K562 (cell line): ENCODE data around the gene HOXB6. TPM values are rescaled to one million over a fixed set of nuclear protein-coding genes. Genes with fewer than 3 reads are reported as not detected.

Source experiments
- ATF7 ChIP-seq: fragments of 450-650 bp; IDR thresholded peaks from 2 replicates; pipeline ENCODE4 v1.7.1; 2014; ENCODE audit warnings: mild to moderate bottlenecking, moderate library complexity
- CBFA2T2 ChIP-seq: fragments of 450-650 bp; conservative IDR thresholded peaks from 2 replicates; pipeline ENCODE4 v1.6.1; 2017; ENCODE audit warnings: mild to moderate bottlenecking
- CBX2 ChIP-seq: fragments of 200-600 bp; sonication (generic); IDR thresholded peaks from one replicate; pipeline ENCODE4 v1.6.1; 2012; ENCODE audit warnings: mild to moderate bottlenecking, low read length, inconsistent platforms; ENCODE audit not compliant: insufficient read depth, poor library complexity, severe bottlenecking
- CBX8 ChIP-seq: fragments of 200-600 bp; sonication (generic); IDR thresholded peaks from 2 replicates; pipeline ENCODE4 v1.6.1; 2012; ENCODE audit warnings: borderline replicate concordance, mixed run types, low read depth, mild to moderate bottlenecking, moderate library complexity, mixed read lengths, low read length, control low read depth, inconsistent platforms; ENCODE audit not compliant: poor library complexity, severe bottlenecking; ENCODE audit errors: extremely low read depth
- CXXC5 ChIP-seq: fragments of 250-450 bp; sonication (Bioruptor Pico); IDR thresholded peaks from 2 replicates; pipeline ENCODE4 v1.8.0; 2022; ENCODE audit warnings: inconsistent platforms, mild to moderate bottlenecking, moderate library complexity
- ELF4 ChIP-seq: fragments of 450-650 bp; formaldehyde crosslinking; IDR thresholded peaks from 2 replicates; pipeline ENCODE4 v1.4.0; 2022; ENCODE audit warnings: missing genetic modification characterization
- EP300 ChIP-seq: IDR thresholded peaks from 2 replicates; pipeline ENCODE4 v1.6.1; 2012; ENCODE audit warnings: low read length, improper control_type of control experiment
- EP400 ChIP-seq: fragments of 450-650 bp; IDR thresholded peaks from 2 replicates; pipeline ENCODE4 v1.6.1; 2017; ENCODE audit warnings: antibody characterized with exemption, mild to moderate bottlenecking, moderate library complexity
- ETS2 ChIP-seq: IDR thresholded peaks from 2 replicates; pipeline ENCODE4 v1.6.1; 2016; ENCODE audit warnings: borderline replicate concordance, missing genetic modification characterization, mild to moderate bottlenecking, moderate library complexity, missing compliant biosample characterization; ENCODE audit not compliant: poor library complexity, severe bottlenecking
- FOSL1 ChIP-seq: fragments of 200-800 bp; sonication (Bioruptor generic); conservative IDR thresholded peaks from 2 replicates; pipeline ENCODE4 v1.6.1; 2016; ENCODE audit warnings: missing genetic modification characterization, missing compliant biosample characterization
- GTF2F1 ChIP-seq: IDR thresholded peaks from 2 replicates; pipeline ENCODE4 v1.6.1; 2011; ENCODE audit warnings: low read depth, low read length, improper control_type of control experiment
- KAT2B ChIP-seq: IDR thresholded peaks from one replicate; pipeline ENCODE4 v1.6.1; 2012; ENCODE audit warnings: low read depth, mild to moderate bottlenecking, control low read depth, inconsistent platforms, low read length, moderate library complexity
- MAZ ChIP-seq, 2 experiments: fragments of 450-650 bp in 1 of 2; sonication (generic) in 1 of 2; formaldehyde crosslinking; IDR thresholded peaks in 1 of 2; conservative IDR thresholded peaks in 1 of 2; 2 replicates each; pipeline versions ENCODE4 v1.4.0 to v1.5.0; 2020; ENCODE audit warnings: mild to moderate bottlenecking in 1 of 2, missing genetic modification reagents in 1 of 2
- MEIS2 ChIP-seq: fragments of 450-650 bp; IDR thresholded peaks from 2 replicates; pipeline ENCODE4 v1.6.1; 2014; ENCODE audit warnings: mild to moderate bottlenecking; ENCODE audit not compliant: partially characterized antibody
- MTA1 ChIP-seq: fragments of 450-650 bp; IDR thresholded peaks from 2 replicates; pipeline ENCODE4 v1.6.1; 2017; ENCODE audit warnings: borderline replicate concordance
- MTA2 ChIP-seq: fragments of 450-650 bp; IDR thresholded peaks from 2 replicates; pipeline ENCODE4 v1.6.1; 2016; ENCODE audit warnings: low read depth
- NCOA2 ChIP-seq, 2 experiments: fragments of 450-650 bp; IDR thresholded peaks; 2 replicates each; pipeline ENCODE4 v1.6.1; 2018; ENCODE audit warnings: mild to moderate bottlenecking in 2 of 2, moderate library complexity in 1 of 2; ENCODE audit not compliant: partially characterized antibody in 2 of 2
- NCOR1 ChIP-seq: fragments of 450-650 bp; IDR thresholded peaks from 2 replicates; pipeline ENCODE4 v1.6.1; 2016; ENCODE audit warnings: mild to moderate bottlenecking, moderate library complexity
- POLR2H ChIP-seq: IDR thresholded peaks from 2 replicates; pipeline ENCODE4 v1.6.1; 2016; ENCODE audit warnings: missing genetic modification characterization, low read depth, mild to moderate bottlenecking, control low read depth, missing compliant biosample characterization, moderate library complexity
- RAD51 ChIP-seq: fragments of 450-650 bp; IDR thresholded peaks from 2 replicates; pipeline ENCODE4 v1.7.1; 2016; ENCODE audit warnings: low read depth, mild to moderate bottlenecking, borderline replicate concordance
- RBM39 ChIP-seq: fragments of 200-400 bp; formaldehyde crosslinking; optimal IDR thresholded peaks from 2 replicates; pipeline ENCODE3; 2018; ENCODE audit warnings: low read depth, low read length
- SREBF1 ChIP-seq: fragments of 150-350 bp; IDR thresholded peaks from 2 replicates; pipeline ENCODE4 v1.6.1; 2014; ENCODE audit warnings: antibody characterized with exemption, low read depth, low read length, borderline replicate concordance
- ZFPM2 ChIP-seq: fragments of 250-450 bp; sonication (Bioruptor Pico); IDR thresholded peaks from 2 replicates; pipeline ENCODE4 v1.5.1; 2022; ENCODE audit warnings: mild to moderate bottlenecking
- ZNF174 ChIP-seq: fragments of 250-450 bp; sonication (Bioruptor Pico); IDR thresholded peaks from 2 replicates; pipeline ENCODE4 v1.4.0; 2020; ENCODE audit warnings: mild to moderate bottlenecking
- polyA plus RNA-seq, 8 experiments: library from polyadenylated mRNA; depleted of rRNA in 4 of 8; stranded (reverse) in 5 of 8; unstranded in 3 of 8; fragments of >200 nt; fragmentation: Nextera tagmentation in 2 of 8; fragmentation: Illumina TruSeq in 1 of 8; extraction: Ambion mirVana in 2 of 8; extraction: Trizol in 1 of 8; gene quantifications; 2 replicates each; pipeline versions ENCODE4 v1.2.1 to v1.2.3, GENCODE V29; 2011 to 2014; ENCODE audit warnings: inconsistent platforms in 1 of 8, missing spikeins in 1 of 8
- total RNA-seq, 7 experiments: library from RNA; depleted of rRNA in 6 of 7; stranded (reverse); fragments of >200 nt in 6 of 7; fragmentation: Illumina TruSeq in 2 of 7; extraction: Trizol in 2 of 7; gene quantifications; 2 replicates each; pipeline versions ENCODE4 v1.2.1 to v1.2.3, GENCODE V29; 2011 to 2021; ENCODE audit warnings: low replicate concordance in 1 of 7
- TF ChIP-seq, protein P1 (sequence below): sonication (generic); formaldehyde crosslinking; IDR thresholded peaks from 2 replicates; pipeline ENCODE4 v1.4.0; 2020; ENCODE audit warnings: mild to moderate bottlenecking, missing genetic modification reagents
- TF ChIP-seq, protein P2 (sequence below): fragments of 450-650 bp; IDR thresholded peaks from 2 replicates; pipeline ENCODE4 v1.6.1; 2014; ENCODE audit warnings: low read depth, mild to moderate bottlenecking, moderate library complexity, borderline replicate concordance
- TF ChIP-seq, protein P3 (sequence below): sonication (generic); formaldehyde crosslinking; IDR thresholded peaks from 2 replicates; pipeline ENCODE4 v1.8.0; 2022; ENCODE audit warnings: mild to moderate bottlenecking, missing genetic modification reagents

HOXB6 gene
- total and polyA plus RNA-seq, 9 of the 15 experiments (the other 6 are each of a cell fraction or from before 2014, with no cell fraction given): 1.2 to 14.8 (median 4.9) TPM

DNA sequence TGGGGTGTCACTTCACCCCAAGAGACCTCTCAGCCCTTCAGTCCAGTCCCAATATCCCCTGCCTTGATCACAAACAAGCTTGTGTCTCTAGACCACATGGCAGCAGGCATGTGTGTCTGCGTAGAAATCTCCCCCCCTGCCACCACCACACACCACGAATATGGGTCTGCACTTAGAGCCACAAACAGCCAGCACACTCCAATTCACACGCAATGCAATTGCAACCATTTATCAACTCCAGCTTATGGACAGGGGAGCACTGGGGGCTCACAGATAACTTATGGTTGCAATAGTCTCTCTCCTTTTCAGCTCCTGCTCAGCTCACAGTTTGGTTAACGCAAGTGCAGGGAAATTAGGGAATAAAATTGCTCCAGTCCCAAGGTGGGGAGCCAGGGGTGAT, 18.8 kb upstream of the HOXB6 start (continued):
- TF ChIP-seq, protein P1, sequence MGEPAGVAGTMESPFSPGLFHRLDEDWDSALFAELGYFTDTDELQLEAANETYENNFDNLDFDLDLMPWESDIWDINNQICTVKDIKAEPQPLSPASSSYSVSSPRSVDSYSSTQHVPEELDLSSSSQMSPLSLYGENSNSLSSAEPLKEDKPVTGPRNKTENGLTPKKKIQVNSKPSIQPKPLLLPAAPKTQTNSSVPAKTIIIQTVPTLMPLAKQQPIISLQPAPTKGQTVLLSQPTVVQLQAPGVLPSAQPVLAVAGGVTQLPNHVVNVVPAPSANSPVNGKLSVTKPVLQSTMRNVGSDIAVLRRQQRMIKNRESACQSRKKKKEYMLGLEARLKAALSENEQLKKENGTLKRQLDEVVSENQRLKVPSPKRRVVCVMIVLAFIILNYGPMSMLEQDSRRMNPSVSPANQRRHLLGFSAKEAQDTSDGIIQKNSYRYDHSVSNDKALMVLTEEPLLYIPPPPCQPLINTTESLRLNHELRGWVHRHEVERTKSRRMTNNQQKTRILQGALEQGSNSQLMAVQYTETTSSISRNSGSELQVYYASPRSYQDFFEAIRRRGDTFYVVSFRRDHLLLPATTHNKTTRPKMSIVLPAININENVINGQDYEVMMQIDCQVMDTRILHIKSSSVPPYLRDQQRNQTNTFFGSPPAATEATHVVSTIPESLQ (CRISPR knock-in tag): no peak
- TF ChIP-seq ETS2 (no peak), CBX2 (no peak), MTA2 (peak; percentile 37; the same call in 1 of the 2 replicates), RBM39 (no peak), SREBF1 (no peak), MAZ (CRISPR knock-in tag; conservative IDR thresholded peaks at IDR 0.05 in 1 of 2, IDR thresholded peaks at IDR 0.05 in 1 of 2) (peak in 1 of 2 experiments; percentile 48; a peak in 2 of 4 replicates), ZFPM2 (CRISPR knock-in tag) (no peak), NCOA2 (IDR thresholded peaks at IDR 0.05; ENCODE audit: partially characterized antibody in 2 of 2) (no peak), NCOR1 (peak; percentile 35; the same call in 1 of the 2 replicates), EP300 (no peak), EP400 (peak; percentile 47; the same call in 1 of the 2 replicates), GTF2F1 (no peak), FOSL1 (no peak), POLR2H (tag) (no peak), RAD51 (no peak), CBX8 (no peak), ZNF174 (CRISPR knock-in tag) (no peak), CBFA2T2 (peak; percentile 40; the same call in 1 of the 2 replicates), ATF7 (no peak), KAT2B (no peak), MEIS2 (peak; percentile 48), CXXC5 (CRISPR knock-in tag) (peak; percentile 11; the same call in 1 of the 2 replicates), ELF4 (CRISPR knock-in tag) (peak; percentile 66; the same call in 1 of the 2 replicates), MTA1 (no peak)
- TF ChIP-seq, protein P2, sequence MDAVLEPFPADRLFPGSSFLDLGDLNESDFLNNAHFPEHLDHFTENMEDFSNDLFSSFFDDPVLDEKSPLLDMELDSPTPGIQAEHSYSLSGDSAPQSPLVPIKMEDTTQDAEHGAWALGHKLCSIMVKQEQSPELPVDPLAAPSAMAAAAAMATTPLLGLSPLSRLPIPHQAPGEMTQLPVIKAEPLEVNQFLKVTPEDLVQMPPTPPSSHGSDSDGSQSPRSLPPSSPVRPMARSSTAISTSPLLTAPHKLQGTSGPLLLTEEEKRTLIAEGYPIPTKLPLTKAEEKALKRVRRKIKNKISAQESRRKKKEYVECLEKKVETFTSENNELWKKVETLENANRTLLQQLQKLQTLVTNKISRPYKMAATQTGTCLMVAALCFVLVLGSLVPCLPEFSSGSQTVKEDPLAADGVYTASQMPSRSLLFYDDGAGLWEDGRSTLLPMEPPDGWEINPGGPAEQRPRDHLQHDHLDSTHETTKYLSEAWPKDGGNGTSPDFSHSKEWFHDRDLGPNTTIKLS: no peak
- TF ChIP-seq, protein P3, sequence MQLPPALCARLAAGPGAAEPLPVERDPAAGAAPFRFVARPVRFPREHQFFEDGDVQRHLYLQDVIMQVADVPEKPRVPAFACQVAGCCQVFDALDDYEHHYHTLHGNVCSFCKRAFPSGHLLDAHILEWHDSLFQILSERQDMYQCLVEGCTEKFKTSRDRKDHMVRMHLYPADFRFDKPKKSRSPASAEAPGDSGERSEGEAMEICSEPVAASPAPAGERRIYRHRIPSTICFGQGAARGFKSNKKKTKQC (CRISPR knock-in tag): 0 out of 2 replicates have a peak, but pooled peaks have one; percentile 8
